ENCODE results near the gene ZNF862. TPM values are rescaled to one million over a fixed set of nuclear protein-coding genes. Genes with fewer than 3 reads are reported as not detected.

ZNF862 gene
- total and polyA plus RNA-seq, 2 donors from 2014 or later, result 5.7 to 29.1 TPM

GRCh38 chr7:149878523-149878921 lies 40.3 kb downstream of the ZNF862 start:
- Histone ChIP-seq H3K27me3 (ENCODE audit: control insufficient read depth, insufficient read depth, low read length) (no peaks in the 10 kb centered on the region), H3K4me1 (ENCODE audit: control insufficient read depth in 2 of 3, insufficient read depth in 2 of 3, low read depth in 1 of 3, low read length in 3 of 3) (peaks cover 0 to 17% (median 5%) of the 10 kb centered on the region in 3 donors), H3K36me3 (ENCODE audit: control insufficient read depth in 2 of 3, insufficient read depth in 3 of 3, low read length in 3 of 3) (no peaks in the 10 kb centered on the region), H3K9me3 (ENCODE audit: control insufficient read depth in 2 of 3, insufficient read depth in 1 of 3, low read length in 3 of 3) (no peaks in the 10 kb centered on the region), H3K4me3 (ENCODE audit: low read length in 3 of 3) (no peak overlapping the region), H3K9ac (ENCODE audit: low read length in 3 of 3) (no peak overlapping the region), H3K27ac (ENCODE audit: low read depth in 2 of 2, low read length in 2 of 2) (no peak overlapping the region)
- FAIRE-seq (no peak), DNase-seq (peak in 3 of 5 donors; percentile 4 to 70 (median 22))
- TF ChIP-seq CTCF (IDR thresholded peaks at IDR 0.05; ENCODE audit: borderline replicate concordance, extremely low read depth, insufficient read depth), result no peak
- intact Hi-C loops (cut with DNase I), result no loop called here

- peaks cover 0 to 16% (median 5%) of the 10 kb centered on the region in 3 donors for H3K4me1 ChIP-seq (ENCODE audit: control insufficient read depth in 2 of 3, insufficient read depth in 2 of 3, low read depth in 1 of 3, low read length in 3 of 3)
- FAIRE-seq (no peak), DNase-seq (peak in 3 of 5 donors; percentile 7 to 69 (median 34))
- TF ChIP-seq CTCF (IDR thresholded peaks at IDR 0.05; ENCODE audit: borderline replicate concordance, extremely low read depth, insufficient read depth), result no peak
- H3K9ac ChIP-seq (ENCODE audit: low read length in 3 of 3), result no peak overlapping the region
- intact Hi-C loops (cut with DNase I), result no loop called here
- no peak overlapping the region for H3K27ac ChIP-seq (ENCODE audit: low read depth in 2 of 2, low read length in 2 of 2)
- no peaks in the 10 kb centered on the region for H3K36me3 ChIP-seq (ENCODE audit: control insufficient read depth in 2 of 3, insufficient read depth in 3 of 3, low read length in 3 of 3)
- no peaks in the 10 kb centered on the region for H3K27me3 ChIP-seq (ENCODE audit: control insufficient read depth, insufficient read depth, low read length)
- H3K4me3 ChIP-seq (ENCODE audit: low read length in 3 of 3), result no peak overlapping the region
- no peaks in the 10 kb centered on the region for H3K9me3 ChIP-seq (ENCODE audit: control insufficient read depth in 2 of 3, insufficient read depth in 1 of 3, low read length in 3 of 3)
Measured at GRCh38 chr7:149879271-149879743, 41.1 kb downstream of the ZNF862 start.

- no peaks in the 10 kb centered on the region for H3K36me3 ChIP-seq (ENCODE audit: control insufficient read depth in 2 of 3, insufficient read depth in 3 of 3, low read length in 3 of 3)
- H3K9ac ChIP-seq (ENCODE audit: low read length in 3 of 3), result no peak overlapping the region
- intact Hi-C loops (cut with DNase I), result no loop called here
- no peak overlapping the region for H3K4me3 ChIP-seq (ENCODE audit: low read length in 3 of 3)
- peaks cover 0 to 14% (median 2%) of the 10 kb centered on the region in 3 donors for H3K4me1 ChIP-seq (ENCODE audit: control insufficient read depth in 2 of 3, insufficient read depth in 2 of 3, low read depth in 1 of 3, low read length in 3 of 3)
- no peaks in the 10 kb centered on the region for H3K27me3 ChIP-seq (ENCODE audit: control insufficient read depth, insufficient read depth, low read length)
- TF ChIP-seq CTCF (IDR thresholded peaks at IDR 0.05; ENCODE audit: borderline replicate concordance, extremely low read depth, insufficient read depth), result no peak
- H3K9me3 ChIP-seq (ENCODE audit: control insufficient read depth in 2 of 3, insufficient read depth in 1 of 3, low read length in 3 of 3), result no peaks in the 10 kb centered on the region
- DNase-seq (peak in 1 of 5 donors; percentile 35), FAIRE-seq (no peak)
- no peak overlapping the region for H3K27ac ChIP-seq (ENCODE audit: low read depth in 2 of 2, low read length in 2 of 2)
Measured at GRCh38 chr7:149879766-149880637, 41.8 kb downstream of the ZNF862 start.

All from kidney (tissue), 14 donors.